ENCODE measurements around the gene BMAL1.
"Not testable (repeated sequence)": the region's sequence is repeated elsewhere in the genome, so short reads cannot be mapped to it uniquely, and the experiment has no call there.

BMAL1 gene

GRCh38 chr11:13277768-13278608 lies at the start of gene BMAL1:
Gene BMAL1, plus strand, starts transcription at chr11:13277790. Its CDS starts 76,519 bp downstream, at chr11:13354309.
- in situ Hi-C loops (cut with MboI; ENCODE audit: low sequenced_read_pairs): no loop called here

GRCh38 chr11:13228572-13228971 lies 49.0 kb upstream of the BMAL1 start:
- in situ Hi-C loops (cut with MboI; ENCODE audit: low sequenced_read_pairs): no loop called here

- in situ Hi-C loops (cut with MboI; ENCODE audit: low sequenced_read_pairs): no loop called here
Measured at GRCh38 chr11:13229136-13229535, 48.5 kb upstream of the BMAL1 start.

DNA sequence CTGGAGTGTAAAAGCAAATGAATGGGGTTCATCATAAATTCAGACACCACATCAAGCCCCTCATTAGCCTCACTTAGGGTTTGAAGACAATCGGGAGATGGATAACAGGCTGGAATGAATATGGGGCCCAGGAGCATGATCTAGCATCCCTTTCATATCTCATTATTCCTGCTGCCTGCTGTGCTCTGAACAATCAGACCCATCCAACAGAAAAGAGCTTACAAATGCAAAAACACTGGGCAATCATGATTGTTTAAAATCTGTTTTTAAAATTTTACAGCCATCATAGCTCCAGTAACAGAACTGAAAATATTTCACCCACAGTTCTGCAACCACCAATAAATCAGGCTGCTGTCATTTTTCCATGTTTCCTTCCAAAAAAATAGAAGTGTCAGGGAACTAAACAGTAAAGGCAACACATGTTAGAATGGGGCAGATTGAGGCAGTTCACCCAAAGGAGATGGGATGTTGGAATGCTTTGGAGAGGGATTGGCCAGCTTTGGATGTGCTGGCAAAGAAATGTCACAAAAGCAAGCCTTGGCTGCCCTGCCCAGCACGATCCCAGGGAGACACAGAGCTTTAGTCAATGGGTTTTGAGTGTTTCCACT lies 47.8 kb upstream of the BMAL1 start:
- in situ Hi-C loops (cut with MboI; ENCODE audit: low sequenced_read_pairs): no loop called here

DNA sequence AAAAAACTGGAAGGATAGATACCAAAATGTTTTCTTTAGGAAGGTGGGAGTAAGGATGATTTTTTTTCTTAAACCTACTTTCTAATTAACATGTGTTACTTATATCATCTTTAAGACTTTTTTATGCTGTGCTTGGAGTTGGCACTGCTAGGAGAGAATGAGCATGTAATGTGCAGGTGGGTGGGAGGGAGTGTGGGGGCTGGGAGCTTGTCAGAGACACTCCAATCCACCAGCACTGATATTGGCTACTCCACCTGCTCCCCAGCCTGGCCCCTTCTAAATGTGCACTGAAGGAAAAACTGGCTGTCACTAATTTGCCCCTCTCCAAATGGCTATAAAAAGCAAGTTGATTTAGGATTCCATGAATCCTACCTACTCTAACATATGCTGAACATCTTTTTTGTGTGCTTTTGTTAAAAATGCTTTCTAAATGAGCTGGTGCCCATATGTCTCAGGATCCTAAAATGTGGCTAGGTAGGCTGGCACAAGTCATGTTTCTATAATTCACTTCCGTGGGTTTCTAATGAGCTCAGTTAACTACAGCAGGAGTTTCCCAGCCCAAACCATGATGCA lies 44.3 kb upstream of the BMAL1 start:
- in situ Hi-C loops (cut with MboI; ENCODE audit: low sequenced_read_pairs): no loop called here

- in situ Hi-C loops (cut with MboI; ENCODE audit: low sequenced_read_pairs): no loop called here
Measured at GRCh38 chr11:13235895-13236294, 41.7 kb upstream of the BMAL1 start.

GRCh38 chr11:13236626-13237025 lies 41.0 kb upstream of the BMAL1 start:
- in situ Hi-C loops (cut with MboI; ENCODE audit: low sequenced_read_pairs): no loop called here

DNA sequence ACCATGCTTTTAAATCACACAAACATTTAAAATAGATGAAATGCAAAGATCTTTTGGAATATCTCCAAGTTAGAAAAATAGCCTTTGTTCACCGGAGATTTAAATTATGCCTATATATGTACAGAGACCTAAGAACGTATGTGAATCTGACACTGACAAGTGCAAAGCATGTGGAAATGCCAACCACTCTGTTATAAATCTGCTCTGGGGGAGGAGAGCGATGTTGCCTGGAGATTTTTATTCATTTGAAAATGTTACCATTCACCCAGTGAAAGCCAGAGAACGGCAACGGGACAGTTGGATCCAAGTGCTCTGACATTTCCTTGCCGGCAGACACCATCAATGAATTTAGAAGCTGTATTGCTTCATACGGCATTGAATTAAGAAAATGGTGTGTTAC lies 39.8 kb upstream of the BMAL1 start:
- in situ Hi-C loops (cut with MboI; ENCODE audit: low sequenced_read_pairs): no loop called here

- in situ Hi-C loops (cut with MboI; ENCODE audit: low sequenced_read_pairs): no loop called here
Measured at GRCh38 chr11:13238879-13239514, 38.6 kb upstream of the BMAL1 start.

GRCh38 chr11:13242564-13242963 lies 35.0 kb upstream of the BMAL1 start:
- in situ Hi-C loops (cut with MboI; ENCODE audit: low sequenced_read_pairs): no loop called here

DNA sequence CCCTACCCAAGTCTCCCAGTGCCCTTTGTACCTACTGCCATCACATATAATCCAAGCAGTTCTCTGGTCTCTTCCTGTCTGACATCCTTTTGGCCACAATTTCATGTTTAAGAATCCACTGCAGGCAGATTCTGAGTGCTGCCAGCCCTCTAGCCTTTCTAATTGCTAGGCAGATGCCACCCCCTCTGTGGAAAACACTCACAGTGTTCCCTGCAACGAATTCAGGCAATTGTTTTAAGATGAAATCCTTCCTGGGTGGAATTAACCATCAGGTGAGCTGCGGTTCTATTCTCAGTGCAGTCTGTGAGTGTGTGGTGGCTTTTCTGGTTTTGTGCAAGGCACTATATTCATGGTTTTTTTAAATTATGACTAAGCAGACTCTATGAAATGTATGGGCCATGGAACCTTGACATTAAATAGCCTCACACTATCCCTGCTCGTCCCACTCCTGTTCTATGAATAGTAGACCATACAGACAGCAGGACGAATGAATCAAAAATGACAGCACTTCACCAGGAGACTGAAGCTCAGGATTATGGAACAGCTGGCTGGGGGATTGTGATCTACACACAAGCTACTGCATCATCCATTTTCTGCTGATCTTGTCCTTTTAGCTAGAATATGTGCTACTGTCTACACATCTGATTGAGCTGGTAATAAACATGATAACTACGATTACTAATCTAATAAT lies 29.8 kb upstream of the BMAL1 start:
- in situ Hi-C loops (cut with MboI; ENCODE audit: low sequenced_read_pairs): no loop called here

DNA sequence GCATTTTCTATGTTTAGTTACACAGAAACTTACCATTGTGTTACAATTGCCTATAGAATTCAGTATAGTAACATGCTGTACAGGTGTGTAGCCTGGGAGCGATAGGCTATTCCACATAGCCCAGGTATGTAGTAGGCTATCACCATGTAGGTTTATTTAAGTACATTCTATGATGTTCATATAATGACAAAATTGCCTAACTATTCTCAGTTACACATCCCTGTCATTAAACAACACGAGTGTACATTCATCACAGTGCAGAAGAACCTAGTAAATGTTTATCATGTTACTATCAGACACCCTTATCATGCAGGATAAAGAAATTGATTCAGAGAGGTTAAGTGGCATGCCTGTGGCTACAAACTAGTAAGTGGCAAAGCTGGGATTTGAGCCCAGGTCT lies 28.4 kb upstream of the BMAL1 start:
- in situ Hi-C loops (cut with MboI; ENCODE audit: low sequenced_read_pairs): no loop called here

DNA sequence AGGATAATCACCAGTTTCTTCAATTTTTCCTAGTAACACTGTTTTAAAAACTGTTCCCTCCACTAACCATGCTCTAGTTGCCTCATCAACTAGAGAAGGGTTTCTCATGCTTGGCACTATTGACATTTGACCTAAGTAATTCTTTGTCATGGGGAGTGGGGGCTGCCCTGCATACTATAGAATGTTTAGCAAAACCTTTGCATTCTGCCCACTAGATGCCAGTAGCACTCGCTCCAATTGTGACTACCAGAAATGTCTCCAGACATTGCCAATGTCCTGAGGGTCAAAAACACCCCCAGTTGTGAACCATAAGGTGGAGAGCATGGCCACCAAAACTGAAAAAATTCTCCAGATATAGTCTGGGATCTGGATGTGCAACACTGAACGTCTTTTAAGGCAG lies 27.6 kb upstream of the BMAL1 start:
- in situ Hi-C loops (cut with MboI; ENCODE audit: low sequenced_read_pairs): no loop called here

GRCh38 chr11:13251966-13252365 lies 25.6 kb upstream of the BMAL1 start:
- in situ Hi-C loops (cut with MboI; ENCODE audit: low sequenced_read_pairs): no loop called here

DNA sequence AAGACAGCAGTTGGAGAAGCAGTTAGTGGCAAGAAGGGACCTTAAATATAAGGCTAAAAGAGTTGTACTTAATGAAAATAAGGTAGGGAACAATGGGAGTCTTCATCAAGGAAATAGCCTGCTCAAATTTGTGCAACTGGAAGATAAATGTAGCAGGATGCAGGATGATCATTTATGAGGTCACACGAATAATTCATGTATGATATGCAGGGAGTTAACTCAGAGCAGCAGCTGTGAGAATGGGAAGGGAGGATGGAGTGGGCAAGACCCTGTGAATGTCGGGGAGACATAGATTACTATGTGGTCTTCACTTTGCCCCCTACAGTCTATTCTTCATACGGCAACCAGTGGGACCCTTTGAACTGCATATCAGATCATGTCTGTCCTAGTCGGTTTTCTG lies 25.2 kb upstream of the BMAL1 start:
- in situ Hi-C loops (cut with MboI; ENCODE audit: low sequenced_read_pairs): no loop called here

GRCh38 chr11:13256216-13256615 lies 21.4 kb upstream of the BMAL1 start:
- in situ Hi-C loops (cut with MboI; ENCODE audit: low sequenced_read_pairs): no loop called here

DNA sequence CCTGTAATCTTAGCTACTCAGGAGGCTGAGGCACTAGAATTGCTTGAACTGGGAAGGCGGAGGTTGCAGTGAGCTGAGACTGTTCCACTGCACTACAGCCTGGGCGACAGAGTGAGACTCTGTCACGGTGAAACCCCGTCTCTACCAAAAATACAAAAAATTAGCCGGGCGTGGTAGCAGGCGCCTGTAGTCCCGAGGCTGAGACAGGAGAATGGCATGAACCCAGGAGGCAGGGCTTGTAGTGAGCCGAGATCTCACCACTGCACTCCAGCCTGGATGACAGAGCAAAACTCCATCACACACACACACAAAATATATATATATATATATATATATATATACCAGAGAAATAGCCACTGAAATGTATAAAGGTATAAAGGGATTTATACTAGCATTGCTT lies 19.5 kb upstream of the BMAL1 start:
- in situ Hi-C loops (cut with MboI; ENCODE audit: low sequenced_read_pairs): not testable (repeated sequence)

DNA sequence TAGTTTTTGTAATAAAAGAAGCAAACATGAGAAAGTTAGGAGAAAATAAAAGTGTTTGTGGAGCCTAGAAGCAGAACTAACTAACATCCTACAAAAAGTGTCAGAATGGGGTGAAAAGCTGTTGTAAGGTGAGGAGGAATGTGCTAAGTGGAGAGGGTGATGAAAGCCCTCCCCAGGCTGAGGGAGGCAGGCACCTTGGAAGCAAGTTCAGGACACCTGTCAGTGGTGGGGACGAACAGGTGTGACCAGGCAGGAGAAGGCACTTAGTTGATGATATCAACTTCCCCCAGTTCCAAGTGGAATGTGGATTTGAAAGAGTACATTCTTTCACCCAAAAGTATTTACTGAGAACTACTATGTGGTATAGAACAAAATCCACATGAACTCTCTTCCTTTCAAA lies 18.7 kb upstream of the BMAL1 start:
- in situ Hi-C loops (cut with MboI; ENCODE audit: low sequenced_read_pairs): no loop called here

- in situ Hi-C loops (cut with MboI; ENCODE audit: low sequenced_read_pairs): no loop called here
Measured at GRCh38 chr11:13259374-13259773, 18.2 kb upstream of the BMAL1 start.

DNA sequence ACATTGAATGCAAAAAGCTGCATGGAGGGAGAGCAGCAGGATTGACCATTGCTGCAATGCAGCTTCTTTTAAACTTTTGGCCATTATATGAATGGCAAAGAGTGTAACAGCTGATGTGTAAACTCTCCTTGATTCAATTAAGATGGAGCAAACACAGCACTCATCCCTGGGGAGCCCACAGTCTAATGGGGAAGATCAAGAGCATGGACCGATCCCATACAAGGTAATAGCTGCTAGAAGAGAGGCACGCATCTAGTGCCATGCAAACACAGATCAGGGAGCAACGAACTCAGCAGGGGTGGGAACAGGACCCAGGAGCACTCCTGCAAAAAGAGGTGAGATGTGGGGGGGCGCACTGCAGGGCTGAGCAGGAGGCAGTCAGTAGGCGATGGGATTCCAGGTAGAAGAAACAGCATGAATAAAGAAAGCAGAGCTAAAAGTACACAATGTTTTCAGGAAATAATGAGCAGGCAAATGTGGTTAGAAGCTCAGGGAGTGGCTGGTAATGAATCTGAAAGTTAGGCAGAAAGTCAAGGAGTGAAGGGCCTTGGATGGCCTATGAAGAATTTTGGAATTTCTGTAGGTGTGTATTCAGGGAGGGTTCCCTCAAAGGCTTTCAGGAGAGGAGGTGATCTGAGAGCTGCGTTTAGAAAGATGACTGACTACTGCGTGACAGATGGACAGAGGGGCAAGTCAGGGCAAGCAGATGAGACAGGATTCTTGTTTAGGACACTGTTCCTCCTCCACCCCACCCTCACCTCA lies 17.2 kb upstream of the BMAL1 start:
- in situ Hi-C loops (cut with MboI; ENCODE audit: low sequenced_read_pairs): no loop called here

All from HL-60/S4 (cell line).